ENCODE data around the gene AKAP10.
"Not testable (repeated sequence)": the region's sequence is repeated elsewhere in the genome, so short reads cannot be mapped to it uniquely, and the experiment has no call there.

- TF ChIP-seq CTCF (IDR thresholded peaks at IDR 0.05; ENCODE audit: insufficient read depth, low read depth, low read length); EZH2 (IDR thresholded peaks at IDR 0.05; ENCODE audit: insufficient read depth, low read length): not testable (repeated sequence)
Observed at GRCh38 chr17:19950624-19951195, 26.9 kb downstream of the AKAP10 start.
